NCI-H187 (cell line): ENCODE measurements around the gene GIGYF2.

Experiments used
- DNase-seq, 2 experiments: peaks; one replicate each; lab custom pipeline; 2025; lab: John Stamatoyannopoulos, UW

The GIGYF2 gene

DNA sequence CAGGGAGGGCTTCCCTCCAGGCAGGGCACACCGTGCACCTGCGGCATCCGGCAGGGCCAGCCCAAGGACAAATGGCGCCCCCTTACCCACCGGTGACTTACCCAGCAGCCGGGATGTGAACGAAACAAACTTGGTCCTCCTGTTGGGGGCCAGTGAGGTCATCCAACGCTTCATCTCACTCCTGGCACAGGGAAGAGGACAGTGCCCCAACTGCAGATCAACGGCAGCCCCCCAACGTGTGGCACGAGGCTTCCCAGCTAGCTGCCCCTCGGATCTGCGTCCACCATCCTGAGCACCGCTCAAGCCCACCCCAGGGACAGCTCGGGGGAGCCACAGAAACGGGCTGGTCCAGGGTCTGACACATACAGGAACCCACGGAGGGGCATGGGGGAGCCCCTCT is 185.0 kb downstream of the GIGYF2 start:
- DNase-seq = no peak

GRCh38 chr2:232882505-232883115 is 185.5 kb downstream of the GIGYF2 start:
- DNase-seq = no peak

DNA sequence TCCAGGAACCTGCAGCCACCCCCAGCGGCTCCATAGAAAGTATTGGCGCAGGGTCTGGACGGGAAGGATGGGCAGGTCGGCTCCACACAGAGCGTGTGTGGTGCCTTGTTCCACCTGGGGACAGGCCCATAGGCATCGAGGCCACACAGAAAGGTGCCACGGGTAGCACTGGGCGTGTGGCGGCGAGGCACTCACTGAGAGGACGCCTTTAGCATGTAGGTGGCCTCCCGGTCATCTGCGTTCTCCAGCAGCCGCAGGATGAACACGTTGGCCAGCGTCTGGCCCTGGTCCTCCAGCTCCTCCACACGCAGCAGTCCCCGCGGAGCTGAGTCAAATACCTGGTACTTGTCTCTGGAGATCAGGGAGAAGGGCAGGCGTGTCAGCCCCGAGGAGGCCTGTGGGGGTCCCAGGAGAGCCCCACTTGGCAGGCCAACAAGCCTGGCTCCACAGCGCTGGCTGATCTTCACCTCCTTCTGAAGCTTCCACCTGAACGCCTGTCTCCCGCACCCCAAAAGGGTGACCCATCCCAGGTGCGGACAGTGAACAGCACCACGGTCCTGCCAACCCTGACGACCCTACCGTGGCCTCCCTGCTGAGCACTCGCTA is 186.1 kb downstream of the GIGYF2 start:
- no peak for DNase-seq

GRCh38 chr2:232884001-232884421 is 186.9 kb downstream of the GIGYF2 start:
- DNase-seq = no peak

DNA sequence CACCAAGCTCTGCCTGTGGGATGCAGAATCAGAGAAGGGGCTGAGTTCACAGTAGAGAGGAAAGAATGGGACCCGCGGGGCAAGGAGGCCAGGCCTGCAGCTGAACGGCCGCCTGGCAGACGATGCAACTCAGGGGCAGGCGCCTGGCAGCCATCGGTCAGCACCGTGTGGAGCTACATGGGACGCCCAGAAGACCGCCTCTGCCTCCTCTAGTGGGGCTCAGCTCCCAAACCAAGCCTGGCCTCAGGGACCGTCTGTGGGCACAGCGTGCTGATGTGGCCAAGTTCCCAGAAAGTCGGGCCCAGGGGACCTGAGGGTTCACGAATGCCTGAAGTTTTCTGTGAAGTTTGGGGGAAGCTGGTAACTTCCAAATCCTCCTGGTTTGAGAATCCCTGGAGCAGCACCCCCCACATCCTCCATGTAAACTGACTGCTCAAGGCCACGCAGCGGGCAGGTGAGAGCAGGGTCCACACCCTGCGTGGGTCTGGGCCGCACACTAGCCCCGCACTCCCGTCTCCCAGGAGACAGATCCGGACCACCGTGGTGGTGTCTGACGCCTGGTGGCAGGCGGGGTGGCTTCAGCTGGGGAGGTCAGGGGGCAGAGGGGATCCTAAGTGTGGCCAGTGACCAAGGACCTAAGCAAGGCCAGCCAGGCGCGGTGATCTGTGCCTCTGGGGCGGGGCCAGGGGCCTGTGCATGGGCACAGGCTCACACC is 187.6 kb downstream of the GIGYF2 start:
- DNase-seq = no peak

DNA sequence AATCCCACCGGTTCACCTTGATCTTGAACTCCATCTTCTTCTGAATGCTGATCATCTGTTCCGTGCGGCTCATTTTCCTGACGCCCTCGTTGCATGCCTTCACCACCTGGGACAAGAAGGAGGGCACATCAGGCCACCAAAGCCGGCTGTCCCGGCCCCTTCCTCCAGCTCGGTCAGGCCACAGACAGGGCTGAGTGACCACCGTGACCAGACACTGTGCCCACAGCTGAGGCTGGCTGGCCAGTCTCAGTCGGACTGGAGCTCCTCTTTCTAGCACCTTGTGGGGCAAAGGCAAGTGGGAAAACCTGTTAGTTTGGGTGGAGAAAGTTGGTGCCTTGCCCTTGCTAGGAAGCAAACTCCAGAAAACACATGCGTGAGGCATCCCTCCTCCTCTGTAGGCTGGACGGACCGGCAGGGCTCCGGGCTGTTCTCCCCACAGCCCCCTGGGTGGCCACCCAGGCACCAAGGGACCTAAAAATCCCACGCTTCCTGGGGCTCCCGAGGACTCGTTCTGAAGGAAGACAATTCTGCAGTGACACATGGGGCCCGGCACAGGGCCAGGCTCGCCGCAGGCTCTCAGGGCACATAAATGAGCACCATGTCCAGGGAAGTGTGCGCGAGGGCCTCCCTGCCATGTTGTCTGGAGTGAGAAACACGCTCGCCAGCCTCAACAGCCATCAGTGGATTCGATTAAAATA is 188.3 kb downstream of the GIGYF2 start:
- no peak for DNase-seq

GRCh38 chr2:232886176-232886575 is 189.0 kb downstream of the GIGYF2 start:
- no peak for DNase-seq

DNA sequence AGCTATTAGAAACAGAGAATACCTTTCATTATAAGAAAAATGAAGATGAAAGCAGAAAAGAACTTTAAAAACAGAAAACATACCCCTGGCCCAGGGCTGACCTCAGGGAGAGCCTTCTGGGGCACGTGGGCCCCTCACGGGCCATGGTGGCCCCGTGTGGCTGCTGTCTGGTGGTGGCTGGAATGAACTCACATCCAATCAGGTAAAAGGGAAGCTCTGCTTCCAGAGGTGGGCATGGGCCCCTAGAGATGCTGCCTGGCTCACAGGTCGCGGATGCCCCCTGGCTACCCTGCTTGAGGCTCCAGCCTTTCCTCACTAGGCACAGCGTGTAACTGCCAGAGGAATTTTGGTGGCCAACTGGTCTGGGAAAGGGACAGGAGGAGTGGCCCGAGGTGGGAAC is 189.5 kb downstream of the GIGYF2 start:
- DNase-seq = no peak

- DNase-seq = no peak
These were observed 190.2 kb downstream of the GIGYF2 start for GRCh38 chr2:232887171-232887850.

DNA sequence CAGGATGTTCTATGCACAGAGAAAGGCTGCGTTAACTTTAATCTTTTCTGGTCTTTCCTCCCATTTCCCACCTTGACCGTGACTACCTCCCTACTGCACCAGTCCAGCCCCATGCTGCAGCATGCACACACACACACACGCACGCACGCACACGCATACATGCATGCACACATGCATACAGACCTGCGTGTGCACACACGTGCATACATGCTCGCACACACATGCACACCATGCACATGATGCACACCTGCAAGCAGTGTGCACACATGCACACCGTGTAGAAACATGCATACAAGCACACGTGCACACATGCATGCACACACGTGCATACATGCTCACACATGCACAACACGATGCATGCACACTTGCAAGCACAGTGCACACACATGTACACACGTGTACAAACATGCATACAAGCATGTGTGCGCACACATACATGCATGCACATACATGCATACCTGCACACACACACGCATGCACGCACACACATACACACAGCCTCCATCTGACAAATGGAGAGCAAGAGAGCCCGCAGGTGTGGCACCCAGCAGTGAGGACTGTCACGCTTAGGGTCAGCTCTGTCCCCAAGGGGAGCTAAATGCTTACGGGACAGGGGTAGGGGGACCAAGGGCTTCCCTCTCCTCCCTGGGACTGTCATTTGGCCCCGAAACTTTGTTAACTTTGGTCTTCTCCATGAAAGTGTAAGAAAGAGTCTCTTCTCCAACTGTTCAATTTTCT is 191.1 kb downstream of the GIGYF2 start:
- DNase-seq = no peak

- DNase-seq = no peak
These were observed 191.9 kb downstream of the GIGYF2 start for GRCh38 chr2:232888839-232889529.

GRCh38 chr2:232889876-232890401 is 192.8 kb downstream of the GIGYF2 start:
- no peak for DNase-seq

- DNase-seq = no peak
These were observed 193.4 kb downstream of the GIGYF2 start for GRCh38 chr2:232890536-232890895.

GRCh38 chr2:232890896-232891601 is 193.9 kb downstream of the GIGYF2 start:
- DNase-seq = peak; percentile 13 to 27

- no peak for DNase-seq
These were observed 194.5 kb downstream of the GIGYF2 start for GRCh38 chr2:232891621-232892071.

- no peak for DNase-seq
These were observed 195.1 kb downstream of the GIGYF2 start for GRCh38 chr2:232892221-232892620.

GRCh38 chr2:232892843-232893242 is 195.7 kb downstream of the GIGYF2 start:
- no peak for DNase-seq

GRCh38 chr2:232893834-232894233 is 196.7 kb downstream of the GIGYF2 start:
- no peak for DNase-seq

GRCh38 chr2:232894251-232894650 is 197.1 kb downstream of the GIGYF2 start:
- DNase-seq = no peak

- no peak for DNase-seq
These were observed 197.6 kb downstream of the GIGYF2 start for GRCh38 chr2:232894746-232895145.
